Transverse colon (tissue), 4 donors: Measurements from ENCODE around the gene GLUL.
"Not testable (repeated sequence)": the region's sequence is repeated elsewhere in the genome, so short reads cannot be mapped to it uniquely, and the experiment has no call there.

ENCODE experiments used
- CTCF ChIP-seq, 5 experiments: fragments of 200-600 bp in 3 of 5; fragments of 450-650 bp in 2 of 5; sonication (generic) in 3 of 5; IDR thresholded peaks; 1 replicate in 2 of 5; 2 replicates in 3 of 5; pipeline ENCODE4 v1.5.1; 2016 to 2017; ENCODE audit warnings: antibody characterized with exemption in 5 of 5, inconsistent platforms in 3 of 5, mild to moderate bottlenecking in 2 of 5, moderate library complexity in 1 of 5
- EP300 ChIP-seq: sonication (generic); formaldehyde crosslinking; IDR thresholded peaks from one replicate; pipeline ENCODE4 v1.6.1; 2017; ENCODE audit warnings: antibody characterized with exemption, low read depth
- POLR2A ChIP-seq: fragments of 450-650 bp; IDR thresholded peaks from one replicate; pipeline ENCODE4 v1.6.1; 2016; ENCODE audit warnings: antibody characterized with exemption, mild to moderate bottlenecking, moderate library complexity
- POLR2AphosphoS5 ChIP-seq, 3 donors: sonication (generic); formaldehyde crosslinking; IDR thresholded peaks; one replicate each; pipeline ENCODE4 v1.6.1; 2016; ENCODE audit warnings: antibody characterized with exemption in 3 of 3

GRCh38 chr1:182379781-182380180, 11.8 kb downstream of the GLUL start:
- TF ChIP-seq CTCF (IDR thresholded peaks at IDR 0.05); POLR2A; POLR2AphosphoS5 (IDR thresholded peaks at IDR 0.05); EP300: not testable (repeated sequence)
